ENCODE measurements around the gene USP12. TPM values are rescaled to one million over a fixed set of nuclear protein-coding genes. Genes with fewer than 3 reads are reported as not detected.

USP12 gene
- total RNA-seq, 2 donors from 2014 or later: 11.3 to 21.5 TPM

GRCh38 chr13:27018344-27018861 is 153.2 kb downstream of the USP12 start:
- 67% methylated on average over 8 of the region's 8 CpGs for WGBS
- peaks cover 3% of the 10 kb centered on the region for H3K4me1 ChIP-seq (replicated peaks)
- TF ChIP-seq CTCF (IDR thresholded peaks at IDR 0.05): no peak
- DNase-seq (ENCODE audit: low spot score): no peak
- no peaks in the 10 kb centered on the region for H3K27me3 ChIP-seq (replicated peaks; ENCODE audit: insufficient read depth)
- H3K36me3 ChIP-seq: no peaks in the 10 kb centered on the region
- H3K9me3 ChIP-seq: no peaks in the 10 kb centered on the region
- no peak overlapping the region for H3K27ac ChIP-seq
- intact Hi-C loops (cut with DNase I): no loop called here
- no peak overlapping the region for H3K4me3 ChIP-seq

- H3K4me1 ChIP-seq (replicated peaks): no peaks in the 10 kb centered on the region
- intact Hi-C loops (cut with DNase I): no loop called here
- H3K4me3 ChIP-seq: no peak overlapping the region
- no peaks in the 10 kb centered on the region for H3K9me3 ChIP-seq
- no peak for DNase-seq (ENCODE audit: low spot score)
- TF ChIP-seq POLR2AphosphoS5 (IDR thresholded peaks at IDR 0.05): no peak
- no peak for TF ChIP-seq CTCF (IDR thresholded peaks at IDR 0.05)
- TF ChIP-seq POLR2A (IDR thresholded peaks at IDR 0.05): no peak
- H3K27ac ChIP-seq: no peak overlapping the region
- H3K36me3 ChIP-seq: no peaks in the 10 kb centered on the region
- 80% methylated on average over 4 of the region's 4 CpGs for WGBS
- H3K27me3 ChIP-seq (replicated peaks; ENCODE audit: insufficient read depth): no peaks in the 10 kb centered on the region
Measured at GRCh38 chr13:27016875-27017274, 154.7 kb downstream of the USP12 start.

Other genes starting within 250 kb of the USP12 start
- gene RPL21, start 79.7 kb upstream of the USP12 start, total RNA-seq: 1,000 to 10,000 TPM in 1 of 2 donors, 100 to 1,000 TPM in 1; 338 to 1,109 TPM
- gene RASL11A, start 99.0 kb upstream of the USP12 start, total RNA-seq: 10 to 100 TPM; 26.5 to 31.5 TPM

Measured in prostate gland (tissue), 2 donors.